Measurements from ENCODE around the gene LGR4.

LGR4 gene

GRCh38 chr11:27421819-27422494, 50.6 kb downstream of the LGR4 start:
- peaks cover 10 to 12% of the 10 kb centered on the region in 2 experiments for H3K4me1 ChIP-seq (ENCODE audit: control insufficient read depth in 1 of 2, insufficient read depth in 1 of 2, low read depth in 1 of 2, low read length in 1 of 2)
- H3K27ac ChIP-seq = no peak overlapping the region
- no peaks in the 10 kb centered on the region for H3K36me3 ChIP-seq
- H3K27me3 ChIP-seq = no peaks in the 10 kb centered on the region
- no peak for TF ChIP-seq CTCF (IDR thresholded peaks at IDR 0.05)
- H3K4me3 ChIP-seq (ENCODE audit: low read depth in 1 of 2, low read length in 1 of 2) = no peak overlapping the region
- no peaks in the 10 kb centered on the region for H3K9me3 ChIP-seq

- Histone ChIP-seq H3K27me3 (no peaks in the 10 kb centered on the region), H3K27ac (no peak overlapping the region), H3K9me3 (no peaks in the 10 kb centered on the region), H3K36me3 (no peaks in the 10 kb centered on the region), H3K4me3 (ENCODE audit: low read depth in 1 of 2, low read length in 1 of 2) (no peak overlapping the region), H3K4me1 (ENCODE audit: control insufficient read depth in 1 of 2, insufficient read depth in 1 of 2, low read depth in 1 of 2, low read length in 1 of 2) (peaks cover 10 to 12% of the 10 kb centered on the region in 2 experiments)
- no peak for TF ChIP-seq CTCF (IDR thresholded peaks at IDR 0.05)
Measured at GRCh38 chr11:27420722-27421572, 51.6 kb downstream of the LGR4 start.

- no peaks in the 10 kb centered on the region for H3K36me3 ChIP-seq
- H3K9me3 ChIP-seq = no peaks in the 10 kb centered on the region
- H3K27me3 ChIP-seq = no peaks in the 10 kb centered on the region
- no peak for TF ChIP-seq CTCF (IDR thresholded peaks at IDR 0.05)
- no peak overlapping the region for H3K4me3 ChIP-seq (ENCODE audit: low read depth in 1 of 2, low read length in 1 of 2)
- H3K27ac ChIP-seq = no peak overlapping the region
- peaks cover 10 to 12% of the 10 kb centered on the region in 2 experiments for H3K4me1 ChIP-seq (ENCODE audit: control insufficient read depth in 1 of 2, insufficient read depth in 1 of 2, low read depth in 1 of 2, low read length in 1 of 2)
Measured at GRCh38 chr11:27420217-27420616, 52.4 kb downstream of the LGR4 start.

- TF ChIP-seq CTCF (IDR thresholded peaks at IDR 0.05) = no peak
- Histone ChIP-seq H3K27ac (no peak overlapping the region), H3K9me3 (no peaks in the 10 kb centered on the region), H3K36me3 (no peaks in the 10 kb centered on the region), H3K4me1 (ENCODE audit: control insufficient read depth in 1 of 2, insufficient read depth in 1 of 2, low read depth in 1 of 2, low read length in 1 of 2) (peaks cover 10 to 11% of the 10 kb centered on the region in 2 experiments), H3K4me3 (ENCODE audit: low read depth in 1 of 2, low read length in 1 of 2) (no peak overlapping the region), H3K27me3 (no peaks in the 10 kb centered on the region)
Measured at GRCh38 chr11:27418356-27418755, 54.2 kb downstream of the LGR4 start.

GRCh38 chr11:27416568-27417176, 55.9 kb downstream of the LGR4 start:
- Histone ChIP-seq H3K9me3 (no peaks in the 10 kb centered on the region), H3K27ac (no peak overlapping the region), H3K4me3 (ENCODE audit: low read depth in 1 of 2, low read length in 1 of 2) (no peak overlapping the region), H3K4me1 (ENCODE audit: control insufficient read depth in 1 of 2, insufficient read depth in 1 of 2, low read depth in 1 of 2, low read length in 1 of 2) (peaks cover 0 to 4% of the 10 kb centered on the region in 2 experiments), H3K36me3 (no peaks in the 10 kb centered on the region), H3K27me3 (no peaks in the 10 kb centered on the region)
- TF ChIP-seq CTCF (IDR thresholded peaks at IDR 0.05) = no peak

All from neutrophil (primary cell).